HL-60 (cell line): Measurements from ENCODE around the gene ZNF541.

Experiments
- DNase-seq, 2 experiments: peaks; one replicate each; pipeline ENCODE4 v3.0.0-alpha.2; 2010 to 2020; ENCODE audit warnings: low read depth in 1 of 2, low spot score in 1 of 2
- H3K27ac ChIP-seq: fragments of 250-450 bp; sonication (Bioruptor Pico); replicated peaks from 2 replicates; pipeline ENCODE4 v1.5.1; 2020; ENCODE audit warnings: mild to moderate bottlenecking, moderate library complexity
- H3K27me3 ChIP-seq: fragments of 250-450 bp; sonication (Bioruptor Pico); 2 replicates; pipeline ENCODE4 v1.5.1; 2021; ENCODE audit warnings: mild to moderate bottlenecking, moderate library complexity; ENCODE audit not compliant: insufficient read depth, poor library complexity, severe bottlenecking
- H3K4me3 ChIP-seq: replicated peaks from 2 replicates; pipeline ENCODE4 v1.5.1; 2011; ENCODE audit warnings: mild to moderate bottlenecking, control low read depth, low read length; ENCODE audit not compliant: insufficient read depth
- CTCF ChIP-seq: IDR thresholded peaks from one replicate; pipeline ENCODE4 v1.5.1; 2011; ENCODE audit warnings: low read length, control low read depth, inconsistent platforms; ENCODE audit not compliant: insufficient read depth
- GABPA ChIP-seq: IDR thresholded peaks from 2 replicates; pipeline ENCODE4 v1.6.1; 2012; ENCODE audit warnings: low read depth
- POLR2AphosphoS5 ChIP-seq: IDR thresholded peaks from 2 replicates; pipeline ENCODE4 v1.6.1; 2012; ENCODE audit warnings: low read depth
- REST ChIP-seq: IDR thresholded peaks from 2 replicates; pipeline ENCODE4 v1.6.1; 2012; ENCODE audit warnings: low read depth; ENCODE audit not compliant: insufficient replicate concordance
- SPI1 ChIP-seq: IDR thresholded peaks from 2 replicates; pipeline ENCODE4 v1.6.1; 2012; ENCODE audit warnings: low read depth, mild to moderate bottlenecking, borderline replicate concordance

ZNF541 gene

GRCh38 chr19:47614021-47614295, 41.0 kb upstream of the ZNF541 start:
- H3K4me3 ChIP-seq = no peak overlapping the region
- H3K27me3 ChIP-seq = no peaks in the 10 kb centered on the region
- DNase-seq = no peak
- H3K27ac ChIP-seq = no peak overlapping the region
- TF ChIP-seq CTCF (no peak), REST (no peak), SPI1 (no peak), GABPA (no peak), POLR2AphosphoS5 (no peak)

- TF ChIP-seq SPI1 = no peak
- TF ChIP-seq CTCF = no peak
- no peak for TF ChIP-seq POLR2AphosphoS5
- no peak for TF ChIP-seq REST
- TF ChIP-seq GABPA = no peak
- Histone ChIP-seq H3K4me3 (no peak overlapping the region), H3K27ac (no peak overlapping the region), H3K27me3 (no peaks in the 10 kb centered on the region)
- DNase-seq = no peak
Measured at GRCh38 chr19:47613165-47614020, 40.4 kb upstream of the ZNF541 start.

GRCh38 chr19:47610902-47611301, 38.0 kb upstream of the ZNF541 start:
- Histone ChIP-seq H3K4me3 (no peak overlapping the region), H3K27ac (no peak overlapping the region), H3K27me3 (no peaks in the 10 kb centered on the region)
- no peak for TF ChIP-seq CTCF
- no peak for TF ChIP-seq SPI1
- no peak for TF ChIP-seq REST
- no peak for TF ChIP-seq GABPA
- TF ChIP-seq POLR2AphosphoS5 = no peak
- no peak for DNase-seq
